ENCODE measurements around the gene BUB1B. TPM values are rescaled to one million over a fixed set of nuclear protein-coding genes. Genes with fewer than 3 reads are reported as not detected.
"Not testable (repeated sequence)": the region's sequence is repeated elsewhere in the genome, so short reads cannot be mapped to it uniquely, and the experiment has no call there.

BUB1B gene
- polyA plus RNA-seq (2013), result 5.6 TPM

GRCh38 chr15:40160689-40161688 lies at the start of gene BUB1B:
Gene BUB1B, plus strand, starts transcription at chr15:40161069. Its CDS starts 152 bp downstream, at chr15:40161221.
- 2% methylated on average over 49 of the region's 54 CpGs for WGBS (ENCODE audit: insufficient coverage)
- ChIA-PET CTCF (interaction anchor here (0.7 to 3.7 kb wide), 11 partner anchors 11 to 119 kb away, joined by 3 to 23 read pairs (median 3); no protein-coding TSS in a partner anchor), POLR2A (interaction anchor here (0.7 to 1.5 kb wide), 2 partner anchors 23 to 113 kb away, joined by 3 read pairs; no protein-coding TSS in a partner anchor)
- H3K9me3 ChIP-seq (ENCODE audit: control extremely low read depth in 1 of 5, control insufficient read depth in 4 of 5, insufficient read depth in 2 of 5, low read depth in 1 of 5, low read length in 4 of 5), result no peaks in the 10 kb centered on the region
- peak; percentile 91 to 96 (median 96) for DNase-seq
- peaks cover 0 to 15% (median 4%) of the 10 kb centered on the region in 4 experiments for H3K36me3 ChIP-seq (ENCODE audit: control insufficient read depth in 4 of 4, insufficient read depth in 4 of 4, low read length in 3 of 4)
- peak within 1 kb of the TSS in 1 of 2 experiments; percentile 62 for H3K27ac ChIP-seq (ENCODE audit: insufficient read depth in 1 of 2, low read depth in 1 of 2, low read length in 2 of 2, poor library complexity in 1 of 2, severe bottlenecking in 2 of 2)
- no peaks in the 10 kb centered on the region for H3K27me3 ChIP-seq (replicated peaks in 2 of 5; ENCODE audit: control insufficient read depth in 4 of 5, insufficient read depth in 5 of 5, low read length in 4 of 5)
- H3K4me1 ChIP-seq (ENCODE audit: control extremely low read depth in 1 of 4, control insufficient read depth in 4 of 4, insufficient read depth in 4 of 4, low read length in 3 of 4), result peaks cover 8 to 27% (median 20%) of the 10 kb centered on the region in 4 experiments
- H3K4me3 ChIP-seq (ENCODE audit: control insufficient read depth in 1 of 7, extremely low read depth in 1 of 7, insufficient read depth in 4 of 7, low read depth in 2 of 7, low read length in 6 of 7), result peak within 1 kb of the TSS; percentile 93 to 99 (median 97)

- POLR2A ChIA-PET, result no interaction called here
- 100% methylated on average over 1 of the region's 2 CpGs for WGBS (ENCODE audit: insufficient coverage)
Observed at GRCh38 chr15:40111888-40112287, 49.0 kb upstream of the BUB1B start.

GRCh38 chr15:40112789-40113188 lies 48.1 kb upstream of the BUB1B start:
- POLR2A ChIA-PET, result interaction anchor here (0.6 to 1.2 kb wide), 3 partner anchors 14 to 797 kb away, joined by 3 to 14 read pairs (median 4); no protein-coding TSS in a partner anchor

More at GRCh38 chr15:40111888-40112287, 49.0 kb upstream of the BUB1B start:
- no peak for DNase-seq
- Histone ChIP-seq H3K9me3 (ENCODE audit: control extremely low read depth in 1 of 5, control insufficient read depth in 4 of 5, insufficient read depth in 2 of 5, low read depth in 1 of 5, low read length in 4 of 5) (no peaks in the 10 kb centered on the region), H3K36me3 (ENCODE audit: control insufficient read depth in 4 of 4, insufficient read depth in 4 of 4, low read length in 3 of 4) (no peaks in the 10 kb centered on the region), H3K4me3 (ENCODE audit: control insufficient read depth in 1 of 7, extremely low read depth in 1 of 7, insufficient read depth in 4 of 7, low read depth in 2 of 7, low read length in 6 of 7) (no peak overlapping the region), H3K27me3 (replicated peaks in 2 of 5; ENCODE audit: control insufficient read depth in 4 of 5, insufficient read depth in 5 of 5, low read length in 4 of 5) (no peaks in the 10 kb centered on the region), H3K4me1 (ENCODE audit: control extremely low read depth in 1 of 4, control insufficient read depth in 4 of 4, insufficient read depth in 4 of 4, low read length in 3 of 4) (peaks cover 4 to 45% (median 34%) of the 10 kb centered on the region in 4 experiments), H3K27ac (ENCODE audit: insufficient read depth in 1 of 2, low read depth in 1 of 2, low read length in 2 of 2, poor library complexity in 1 of 2, severe bottlenecking in 2 of 2) (no peak overlapping the region)
- CTCF ChIA-PET, result interaction anchor here (1.0 to 5.6 kb wide), 8 partner anchors 7 to 68 kb away, joined by 3 to 50 read pairs (median 5); no protein-coding TSS in a partner anchor

GRCh38 chr15:40114218-40114617 lies 46.7 kb upstream of the BUB1B start:
- DNase-seq, result no peak
- WGBS (ENCODE audit: insufficient coverage), result 100% methylated on average over 1 of the region's 2 CpGs
- H3K27ac ChIP-seq (ENCODE audit: insufficient read depth in 1 of 2, low read depth in 1 of 2, low read length in 2 of 2, poor library complexity in 1 of 2, severe bottlenecking in 2 of 2), result no peak overlapping the region
- CTCF ChIA-PET, result interaction anchor here (0.7 to 5.6 kb wide), 11 partner anchors 9 to 75 kb away, joined by 3 to 50 read pairs (median 3); partner anchors contain the start of gene SRP14
- H3K36me3 ChIP-seq (ENCODE audit: control insufficient read depth in 4 of 4, insufficient read depth in 4 of 4, low read length in 3 of 4), result no peaks in the 10 kb centered on the region
- no peaks in the 10 kb centered on the region for H3K27me3 ChIP-seq (replicated peaks in 2 of 5; ENCODE audit: control insufficient read depth in 4 of 5, insufficient read depth in 5 of 5, low read length in 4 of 5)
- peaks cover 0 to 36% (median 15%) of the 10 kb centered on the region in 4 experiments for H3K4me1 ChIP-seq (ENCODE audit: control extremely low read depth in 1 of 4, control insufficient read depth in 4 of 4, insufficient read depth in 4 of 4, low read length in 3 of 4)
- no peaks in the 10 kb centered on the region for H3K9me3 ChIP-seq (ENCODE audit: control extremely low read depth in 1 of 5, control insufficient read depth in 4 of 5, insufficient read depth in 2 of 5, low read depth in 1 of 5, low read length in 4 of 5)
- POLR2A ChIA-PET, result no interaction called here
- no peak overlapping the region for H3K4me3 ChIP-seq (ENCODE audit: control insufficient read depth in 1 of 7, extremely low read depth in 1 of 7, insufficient read depth in 4 of 7, low read depth in 2 of 7, low read length in 6 of 7)

More at GRCh38 chr15:40112789-40113188, 48.1 kb upstream of the BUB1B start:
- H3K4me3 ChIP-seq (ENCODE audit: control insufficient read depth in 1 of 7, extremely low read depth in 1 of 7, insufficient read depth in 4 of 7, low read depth in 2 of 7, low read length in 6 of 7), result no peak overlapping the region
- peaks cover 0 to 39% (median 25%) of the 10 kb centered on the region in 4 experiments for H3K4me1 ChIP-seq (ENCODE audit: control extremely low read depth in 1 of 4, control insufficient read depth in 4 of 4, insufficient read depth in 4 of 4, low read length in 3 of 4)
- H3K27me3 ChIP-seq (replicated peaks in 2 of 5; ENCODE audit: control insufficient read depth in 4 of 5, insufficient read depth in 5 of 5, low read length in 4 of 5), result no peaks in the 10 kb centered on the region
- DNase-seq, result no peak
- H3K27ac ChIP-seq (ENCODE audit: insufficient read depth in 1 of 2, low read depth in 1 of 2, low read length in 2 of 2, poor library complexity in 1 of 2, severe bottlenecking in 2 of 2), result no peak overlapping the region
- no peaks in the 10 kb centered on the region for H3K9me3 ChIP-seq (ENCODE audit: control extremely low read depth in 1 of 5, control insufficient read depth in 4 of 5, insufficient read depth in 2 of 5, low read depth in 1 of 5, low read length in 4 of 5)
- H3K36me3 ChIP-seq (ENCODE audit: control insufficient read depth in 4 of 4, insufficient read depth in 4 of 4, low read length in 3 of 4), result no peaks in the 10 kb centered on the region
- CTCF ChIA-PET, result interaction anchor here (0.7 to 5.6 kb wide), 5 partner anchors 8 to 69 kb away, joined by 3 to 50 read pairs (median 4); no protein-coding TSS in a partner anchor
- WGBS (ENCODE audit: insufficient coverage), result 96% methylated on average over 5 of the region's 24 CpGs

- CTCF ChIA-PET, result interaction anchor here (0.7 to 5.6 kb wide), 10 partner anchors 9 to 103 kb away, joined by 3 to 50 read pairs (median 3); partner anchors contain the start of gene SRP14
- POLR2A ChIA-PET, result interaction anchor here (1.1 kb wide), 1 partner anchor 8 kb away, joined by 4 read pairs; no protein-coding TSS in a partner anchor
- H3K4me1 ChIP-seq (ENCODE audit: control extremely low read depth in 1 of 4, control insufficient read depth in 4 of 4, insufficient read depth in 4 of 4, low read length in 3 of 4), result peaks cover 0 to 32% (median 12%) of the 10 kb centered on the region in 4 experiments
- not testable (repeated sequence) for H3K27me3 ChIP-seq (replicated peaks in 2 of 5; ENCODE audit: control insufficient read depth in 4 of 5, insufficient read depth in 5 of 5, low read length in 4 of 5); H3K9me3 ChIP-seq (ENCODE audit: control extremely low read depth in 1 of 5, control insufficient read depth in 4 of 5, insufficient read depth in 2 of 5, low read depth in 1 of 5, low read length in 4 of 5); DNase-seq; H3K27ac ChIP-seq (ENCODE audit: insufficient read depth in 1 of 2, low read depth in 1 of 2, low read length in 2 of 2, poor library complexity in 1 of 2, severe bottlenecking in 2 of 2); H3K4me3 ChIP-seq (ENCODE audit: control insufficient read depth in 1 of 7, extremely low read depth in 1 of 7, insufficient read depth in 4 of 7, low read depth in 2 of 7, low read length in 6 of 7); H3K36me3 ChIP-seq (ENCODE audit: control insufficient read depth in 4 of 4, insufficient read depth in 4 of 4, low read length in 3 of 4)
- no CpG with 5 or more reads among the region's 14 CpGs for WGBS (ENCODE audit: insufficient coverage)
Observed at GRCh38 chr15:40115106-40115505, 45.8 kb upstream of the BUB1B start.

GRCh38 chr15:40115670-40116093 lies 45.2 kb upstream of the BUB1B start:
- CTCF ChIA-PET, result interaction anchor here (0.7 to 5.6 kb wide), 4 partner anchors 11 to 102 kb away, joined by 3 to 50 read pairs (median 4); no protein-coding TSS in a partner anchor
- POLR2A ChIA-PET, result interaction anchor here (1.1 kb wide), 1 partner anchor 9 kb away, joined by 4 read pairs; no protein-coding TSS in a partner anchor

More at GRCh38 chr15:40115670-40116093, 45.2 kb upstream of the BUB1B start:
- Histone ChIP-seq H3K36me3 (ENCODE audit: control insufficient read depth in 4 of 4, insufficient read depth in 4 of 4, low read length in 3 of 4) (no peaks in the 10 kb centered on the region), H3K4me1 (ENCODE audit: control extremely low read depth in 1 of 4, control insufficient read depth in 4 of 4, insufficient read depth in 4 of 4, low read length in 3 of 4) (peaks cover 0 to 32% (median 12%) of the 10 kb centered on the region in 4 experiments), H3K27ac (ENCODE audit: insufficient read depth in 1 of 2, low read depth in 1 of 2, low read length in 2 of 2, poor library complexity in 1 of 2, severe bottlenecking in 2 of 2) (no peak overlapping the region), H3K4me3 (ENCODE audit: control insufficient read depth in 1 of 7, extremely low read depth in 1 of 7, insufficient read depth in 4 of 7, low read depth in 2 of 7, low read length in 6 of 7) (no peak overlapping the region), H3K9me3 (ENCODE audit: control extremely low read depth in 1 of 5, control insufficient read depth in 4 of 5, insufficient read depth in 2 of 5, low read depth in 1 of 5, low read length in 4 of 5) (no peaks in the 10 kb centered on the region), H3K27me3 (replicated peaks in 2 of 5; ENCODE audit: control insufficient read depth in 4 of 5, insufficient read depth in 5 of 5, low read length in 4 of 5) (no peaks in the 10 kb centered on the region)
- 17% methylated on average over 6 of the region's 8 CpGs for WGBS (ENCODE audit: insufficient coverage)
- DNase-seq, result peak; percentile 64 to 90 (median 88)
